Uterus (tissue), 2 donors: ENCODE results near the gene PEX16.

ENCODE experiments used
- POLR2A ChIP-seq, 2 donors: fragments of 450-650 bp; IDR thresholded peaks; one replicate each; pipeline ENCODE4 v1.6.1; 2016; ENCODE audit warnings: antibody characterized with exemption in 2 of 2, mild to moderate bottlenecking in 1 of 2, moderate library complexity in 1 of 2
- TF ChIP-seq, protein P1 (sequence below), 4 experiments: fragments of 200-600 bp in 2 of 4; fragments of 450-650 bp in 2 of 4; sonication (generic) in 2 of 4; IDR thresholded peaks; one replicate each; pipeline ENCODE4 v1.5.1; 2016 to 2019; ENCODE audit warnings: antibody characterized with exemption in 4 of 4, mild to moderate bottlenecking in 2 of 4, moderate library complexity in 1 of 4

DNA sequence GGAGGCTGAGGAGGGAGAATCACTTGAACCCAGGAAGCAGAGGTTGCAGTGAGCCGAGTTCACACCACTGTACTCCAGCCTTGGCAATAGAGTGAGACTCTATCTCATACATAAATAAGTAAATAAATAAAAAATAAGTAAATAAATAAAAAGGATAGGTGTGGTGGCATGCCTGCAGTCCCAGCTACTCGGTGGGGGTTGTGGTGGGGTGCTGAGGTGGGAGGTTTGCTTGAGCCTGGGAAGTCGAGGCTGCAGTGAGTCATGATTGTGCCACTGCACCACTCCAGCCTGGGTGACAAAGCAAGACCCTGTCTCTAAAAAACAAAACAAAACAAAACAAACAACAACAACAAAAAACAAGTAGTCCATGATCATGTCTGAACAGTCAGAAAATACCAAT, 7.9 kb upstream of the PEX16 start:
- TF ChIP-seq, protein P1, sequence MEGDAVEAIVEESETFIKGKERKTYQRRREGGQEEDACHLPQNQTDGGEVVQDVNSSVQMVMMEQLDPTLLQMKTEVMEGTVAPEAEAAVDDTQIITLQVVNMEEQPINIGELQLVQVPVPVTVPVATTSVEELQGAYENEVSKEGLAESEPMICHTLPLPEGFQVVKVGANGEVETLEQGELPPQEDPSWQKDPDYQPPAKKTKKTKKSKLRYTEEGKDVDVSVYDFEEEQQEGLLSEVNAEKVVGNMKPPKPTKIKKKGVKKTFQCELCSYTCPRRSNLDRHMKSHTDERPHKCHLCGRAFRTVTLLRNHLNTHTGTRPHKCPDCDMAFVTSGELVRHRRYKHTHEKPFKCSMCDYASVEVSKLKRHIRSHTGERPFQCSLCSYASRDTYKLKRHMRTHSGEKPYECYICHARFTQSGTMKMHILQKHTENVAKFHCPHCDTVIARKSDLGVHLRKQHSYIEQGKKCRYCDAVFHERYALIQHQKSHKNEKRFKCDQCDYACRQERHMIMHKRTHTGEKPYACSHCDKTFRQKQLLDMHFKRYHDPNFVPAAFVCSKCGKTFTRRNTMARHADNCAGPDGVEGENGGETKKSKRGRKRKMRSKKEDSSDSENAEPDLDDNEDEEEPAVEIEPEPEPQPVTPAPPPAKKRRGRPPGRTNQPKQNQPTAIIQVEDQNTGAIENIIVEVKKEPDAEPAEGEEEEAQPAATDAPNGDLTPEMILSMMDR (IDR thresholded peaks at IDR 0.05), result no peak
- TF ChIP-seq POLR2A (IDR thresholded peaks at IDR 0.05), result no peak
